HG02840 (cell line): Measurements from ENCODE around the gene PTPN1.
"Not testable (repeated sequence)": the region's sequence is repeated elsewhere in the genome, so short reads cannot be mapped to it uniquely, and the experiment has no call there.

ENCODE experiments used
- ATAC-seq: cut with Tn5 transposase; IDR thresholded peaks from one replicate; pipeline ENCODE4 v1.9.1; 2021; ENCODE audit warnings: mild to moderate bottlenecking, moderate library complexity, moderate number of reproducible peaks; ENCODE audit not compliant: unreplicated experiment, low FRiP score

Gene PTPN1

DNA sequence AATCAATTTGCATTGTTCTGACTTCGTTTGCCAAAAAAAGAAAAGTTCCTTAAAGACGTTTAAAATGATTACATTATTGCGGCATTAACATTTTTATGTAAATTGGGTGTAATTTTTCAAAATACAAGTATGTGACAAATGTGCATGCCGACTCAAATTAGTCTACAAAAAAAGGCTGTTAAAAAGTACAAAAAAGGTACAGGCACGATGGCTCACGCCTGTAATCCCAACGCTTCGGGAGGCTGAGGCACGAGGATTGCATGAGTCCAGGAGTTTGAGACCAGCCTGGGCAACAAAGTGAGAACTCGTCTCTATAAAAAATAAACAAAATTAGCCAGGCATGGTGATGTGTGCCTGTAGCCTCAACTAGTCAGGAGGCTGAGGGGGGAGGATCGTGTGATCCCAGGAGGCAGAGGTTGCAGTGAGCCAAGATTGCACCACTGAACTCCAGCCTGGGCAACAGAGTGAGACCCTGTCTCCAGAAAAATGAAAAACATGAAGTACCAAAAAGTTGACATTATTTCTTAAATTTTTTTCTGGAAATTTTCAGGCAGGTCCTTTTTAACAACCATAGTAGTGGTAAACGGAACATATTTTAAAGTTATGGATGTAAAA, 90.2 kb downstream of the PTPN1 start:
- ATAC-seq = no peak

DNA sequence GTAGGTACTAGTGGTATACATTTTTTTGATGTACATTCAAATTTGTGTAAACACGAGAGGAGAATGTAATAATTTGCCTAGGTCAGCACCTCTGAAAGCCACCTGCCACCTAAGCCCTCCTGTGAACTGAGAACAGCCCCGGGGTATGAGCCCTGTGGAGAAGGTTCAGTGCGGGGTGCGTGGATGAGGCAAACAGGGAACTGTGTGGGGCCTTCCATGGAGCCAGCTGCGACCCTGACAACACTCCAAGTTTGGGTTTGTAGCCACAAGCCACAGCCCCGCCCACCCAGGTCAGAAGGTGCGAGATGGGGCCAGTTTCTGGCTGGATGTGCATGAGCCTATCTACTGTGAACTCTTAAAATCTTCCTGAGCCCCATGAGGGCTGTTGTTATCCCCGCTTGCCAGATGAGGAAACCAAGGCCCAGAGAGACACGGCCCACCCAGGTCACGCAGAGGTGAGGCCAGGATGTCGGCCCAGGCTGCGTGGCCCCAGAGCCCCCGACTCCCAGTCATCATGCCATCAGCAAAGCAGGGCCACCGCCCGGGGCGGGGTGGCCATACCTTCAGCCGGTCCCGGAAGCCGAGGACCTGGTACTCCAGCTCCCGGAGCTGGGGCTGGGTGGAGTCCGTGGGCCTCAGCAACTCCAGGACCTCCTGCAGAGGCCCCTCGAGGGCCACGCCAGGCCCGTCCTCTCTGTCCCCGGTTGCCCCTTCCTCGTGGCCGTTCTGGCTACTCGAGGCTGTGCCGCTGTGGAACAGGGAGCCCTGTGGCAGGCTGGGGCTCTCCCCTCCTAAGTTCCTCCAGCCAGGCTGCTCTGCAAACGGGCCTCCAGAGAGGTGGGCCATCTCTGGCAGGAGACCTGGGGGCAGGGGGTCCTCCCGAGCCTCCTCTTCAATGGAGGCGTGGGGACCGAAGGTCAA, 91.6 kb downstream of the PTPN1 start:
- ATAC-seq = no peak

DNA sequence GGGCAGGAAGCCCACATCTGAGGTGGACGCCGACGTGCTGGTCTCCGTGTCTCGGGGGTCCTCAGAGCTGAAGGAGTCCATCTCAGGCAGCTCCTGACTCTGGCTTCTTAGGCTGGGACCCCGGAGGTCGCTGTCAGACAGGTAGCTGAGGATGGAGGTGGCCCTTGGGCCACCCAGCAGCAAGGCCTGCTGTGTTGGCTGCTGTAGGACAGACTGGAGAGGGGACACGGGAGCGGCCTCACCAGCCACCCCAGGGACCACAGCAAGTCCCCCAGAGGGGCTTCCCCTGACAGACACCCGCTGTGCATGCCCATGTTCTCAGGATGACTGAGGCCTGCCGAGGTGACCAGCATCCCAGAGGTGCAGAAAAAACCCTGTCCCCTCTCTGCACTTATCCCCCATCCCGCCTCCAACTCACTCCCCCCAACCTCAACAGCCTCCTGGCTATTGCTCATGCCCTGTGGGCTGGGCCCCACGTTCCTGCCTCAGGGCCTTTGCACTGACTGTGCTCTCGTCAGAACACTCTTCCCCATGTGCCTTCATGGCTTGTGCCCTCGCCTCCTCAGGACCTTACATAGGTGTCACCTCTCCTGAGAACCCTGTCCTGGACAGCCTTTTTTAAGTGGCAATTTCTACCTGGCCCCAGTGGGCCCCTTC, 92.4 kb downstream of the PTPN1 start:
- no peak for ATAC-seq

DNA sequence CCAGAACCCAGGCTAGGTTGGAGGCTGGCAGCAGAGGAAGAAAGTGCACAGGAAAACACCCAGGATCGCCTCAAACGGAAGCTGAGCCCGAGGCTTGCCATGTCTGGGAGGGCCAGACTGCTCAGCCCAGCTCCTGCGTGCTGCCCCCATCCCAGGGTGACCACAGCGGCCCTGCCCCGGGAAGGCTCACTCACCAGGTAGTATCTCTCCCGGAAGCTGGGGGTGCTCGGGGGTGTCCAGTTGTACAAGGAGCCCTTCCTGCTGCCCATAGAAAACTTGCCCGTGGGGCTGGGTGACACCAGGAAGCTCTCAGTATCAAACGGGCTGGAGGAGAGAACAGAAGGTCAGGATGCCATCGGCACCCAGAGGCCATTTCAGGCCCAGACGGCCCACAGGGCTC, 94.3 kb downstream of the PTPN1 start:
- no peak for ATAC-seq

DNA sequence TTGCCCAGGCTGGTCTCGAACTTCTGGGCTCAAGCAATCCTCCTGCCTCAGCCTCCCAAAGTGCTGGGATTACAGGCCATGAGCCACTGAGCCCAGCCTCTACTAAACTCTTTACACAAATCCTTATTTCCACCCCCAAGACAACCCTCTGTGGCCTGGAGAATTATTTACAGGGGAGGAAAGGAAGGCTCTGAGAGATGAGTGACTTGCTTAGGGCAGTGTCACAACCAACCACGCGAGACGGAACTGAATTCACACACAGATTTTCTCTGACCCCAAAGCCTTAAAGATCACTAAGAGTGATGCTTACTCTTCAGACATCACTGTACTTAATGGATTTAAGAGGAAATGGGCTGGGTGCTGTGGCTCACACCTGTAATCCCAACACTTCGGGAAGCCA, 95.0 kb downstream of the PTPN1 start:
- no peak for ATAC-seq

DNA sequence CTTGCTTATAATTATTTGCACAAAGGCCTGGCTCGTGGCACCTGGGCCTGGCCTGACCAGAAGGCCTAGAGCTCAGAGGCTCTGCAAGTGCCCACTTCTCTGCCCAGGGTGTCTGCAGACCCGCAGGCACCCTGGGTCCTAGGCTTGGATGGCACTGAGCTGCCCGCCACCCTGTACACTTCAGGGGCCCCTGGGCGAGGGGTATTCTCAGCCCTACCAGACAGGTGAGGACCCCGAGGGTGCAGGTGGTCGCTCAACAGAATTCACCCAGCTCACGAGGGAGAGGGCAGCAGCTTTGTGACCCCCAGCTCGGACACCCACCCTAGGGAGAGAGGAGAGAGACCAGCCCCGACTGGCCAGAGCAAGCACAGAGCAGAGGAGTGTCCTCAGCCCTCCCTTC, 97.3 kb downstream of the PTPN1 start:
- ATAC-seq = no peak

DNA sequence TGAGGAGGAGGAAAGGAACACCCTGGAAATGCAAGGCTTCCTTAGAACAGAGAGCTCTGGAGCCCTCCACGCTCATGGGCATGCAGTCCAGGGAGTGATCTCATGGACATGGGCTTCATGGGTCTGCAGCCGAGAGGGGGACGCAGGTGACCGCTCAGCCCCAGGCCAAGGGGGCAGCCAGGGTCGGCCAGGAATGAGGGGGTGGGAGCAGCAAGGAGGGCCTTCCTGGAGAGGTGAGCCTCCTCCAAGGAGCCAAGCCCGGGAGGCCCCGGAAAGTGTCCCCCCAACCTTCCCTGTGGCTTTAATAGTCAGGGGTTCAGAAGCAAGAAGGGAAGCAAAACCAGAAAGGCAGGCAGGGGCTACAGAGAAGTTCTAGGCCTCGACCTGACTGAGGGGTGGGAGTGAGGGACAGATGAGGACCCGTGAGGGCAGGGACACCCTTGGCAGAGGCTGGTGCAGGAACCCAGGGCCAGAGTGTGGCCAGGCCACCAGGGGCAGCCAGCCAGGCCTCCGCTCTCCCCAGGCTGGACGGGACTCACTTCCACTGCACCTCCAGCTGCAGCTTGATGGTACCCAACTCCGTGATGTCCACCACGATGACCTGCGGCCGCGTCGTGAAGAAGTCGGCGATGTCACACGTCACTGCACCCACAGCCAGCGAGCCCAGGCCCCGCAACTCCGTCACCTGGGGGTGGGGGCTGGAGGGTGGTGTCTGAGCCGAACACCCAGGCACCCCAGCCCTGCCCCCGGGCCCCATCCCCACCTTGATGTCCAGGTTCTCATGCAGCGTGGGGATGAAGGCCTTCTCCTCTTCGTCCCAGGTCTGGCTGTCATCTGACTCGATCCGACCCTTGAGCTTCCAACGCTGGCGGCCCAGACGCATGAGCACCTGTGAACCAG, 97.9 kb downstream of the PTPN1 start:
- ATAC-seq = no peak

DNA sequence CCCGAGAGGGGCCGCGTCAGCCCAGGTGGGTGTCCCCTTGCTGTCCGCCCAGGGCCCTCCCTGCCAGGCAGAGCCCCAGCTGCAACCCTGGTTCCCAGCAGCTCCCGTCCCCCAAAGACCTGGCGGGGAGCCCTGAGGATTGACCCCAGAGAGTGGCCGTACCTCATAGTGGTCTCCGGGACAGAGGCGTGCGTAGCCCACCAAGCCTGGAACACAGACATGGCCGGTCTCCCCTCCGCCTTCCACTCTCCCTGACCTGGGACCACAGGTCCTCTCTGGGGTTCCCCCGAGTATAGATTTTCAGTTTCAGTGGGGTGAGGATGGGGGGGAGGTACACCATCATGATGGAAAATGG, 98.5 kb downstream of the PTPN1 start:
- ATAC-seq = no peak

DNA sequence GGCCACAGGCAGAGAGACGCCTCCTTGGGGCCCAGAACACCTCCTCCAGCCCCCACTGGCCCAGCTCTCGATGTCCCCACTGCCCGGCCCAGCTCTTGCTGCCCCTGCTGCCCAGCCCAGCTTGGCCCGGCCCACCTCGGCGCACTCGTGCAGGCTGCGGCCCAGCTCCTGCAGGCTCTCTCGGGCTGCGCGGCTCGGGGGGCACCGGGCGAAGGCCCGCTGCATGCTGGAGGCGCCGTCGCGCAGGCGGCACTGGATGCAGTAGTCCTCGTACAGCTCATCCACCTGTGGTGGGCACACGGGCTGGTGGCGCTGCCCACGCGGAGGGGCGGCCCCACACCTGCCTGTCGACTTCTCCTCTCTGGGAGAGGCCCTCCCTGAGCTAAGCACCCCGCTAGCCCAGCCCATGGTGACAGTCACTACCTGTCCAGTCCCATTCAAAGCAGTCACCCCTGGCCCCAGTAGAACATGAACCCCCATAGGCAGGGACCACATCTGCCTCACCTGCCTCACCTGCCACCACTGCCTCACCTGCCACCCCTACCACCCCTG, 99.3 kb downstream of the PTPN1 start:
- ATAC-seq = no peak

DNA sequence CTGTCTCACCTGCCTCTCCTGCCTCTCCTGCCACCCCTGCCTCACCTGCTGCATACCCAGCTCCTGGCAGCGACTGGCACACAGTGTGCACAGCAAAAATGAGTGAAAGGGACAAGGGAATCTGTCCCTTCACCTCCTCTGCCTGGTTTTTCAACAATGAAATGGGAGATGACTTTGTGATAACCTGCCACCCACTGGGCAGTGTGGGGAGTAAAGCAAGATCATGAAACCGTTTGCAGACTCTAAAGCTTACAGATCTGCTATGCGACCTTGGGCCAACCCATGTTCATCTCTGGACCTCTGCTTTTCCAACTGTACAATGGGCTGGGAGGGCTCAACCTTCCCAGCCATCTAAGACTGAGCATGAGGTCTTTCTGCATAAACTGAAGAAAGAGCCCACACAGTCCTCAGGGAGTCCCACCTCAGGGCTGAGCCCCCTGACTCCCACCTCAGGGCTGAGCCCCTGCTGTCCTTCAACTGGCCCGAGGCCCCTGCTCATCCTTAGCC, 100.1 kb downstream of the PTPN1 start:
- no peak for ATAC-seq

DNA sequence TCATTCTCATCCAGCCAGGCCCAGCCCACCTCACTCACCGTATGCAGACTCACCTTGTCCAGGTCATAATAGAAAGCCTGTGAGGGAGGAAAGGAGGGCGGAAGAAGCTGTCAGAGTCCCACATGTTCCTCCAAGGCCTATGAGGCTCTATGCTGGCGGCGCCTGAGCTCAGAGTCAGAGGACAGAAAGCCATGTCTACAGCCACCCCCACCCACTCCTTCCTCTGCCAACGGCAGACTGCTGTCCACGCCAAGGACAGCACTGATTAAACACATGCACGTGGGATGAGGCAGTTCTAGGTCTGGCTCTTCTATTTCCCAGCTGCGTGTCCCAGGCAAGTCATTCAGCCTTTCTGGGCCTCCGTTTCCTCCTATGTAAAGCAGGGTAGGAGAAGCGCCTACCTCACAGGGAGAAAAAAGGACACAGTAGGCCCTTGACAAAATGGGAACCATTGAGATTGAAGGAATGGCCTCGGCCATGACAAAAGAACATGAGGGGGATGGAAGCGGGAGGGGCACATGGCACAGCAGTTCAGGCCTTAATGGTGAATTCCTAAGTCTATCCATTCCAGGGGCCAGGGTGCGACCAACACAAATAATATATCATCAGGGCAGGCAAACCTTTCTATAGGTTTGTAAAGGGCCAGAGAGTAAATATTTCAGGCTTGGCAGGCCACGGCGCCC, 101.1 kb downstream of the PTPN1 start:
- ATAC-seq = no peak

DNA sequence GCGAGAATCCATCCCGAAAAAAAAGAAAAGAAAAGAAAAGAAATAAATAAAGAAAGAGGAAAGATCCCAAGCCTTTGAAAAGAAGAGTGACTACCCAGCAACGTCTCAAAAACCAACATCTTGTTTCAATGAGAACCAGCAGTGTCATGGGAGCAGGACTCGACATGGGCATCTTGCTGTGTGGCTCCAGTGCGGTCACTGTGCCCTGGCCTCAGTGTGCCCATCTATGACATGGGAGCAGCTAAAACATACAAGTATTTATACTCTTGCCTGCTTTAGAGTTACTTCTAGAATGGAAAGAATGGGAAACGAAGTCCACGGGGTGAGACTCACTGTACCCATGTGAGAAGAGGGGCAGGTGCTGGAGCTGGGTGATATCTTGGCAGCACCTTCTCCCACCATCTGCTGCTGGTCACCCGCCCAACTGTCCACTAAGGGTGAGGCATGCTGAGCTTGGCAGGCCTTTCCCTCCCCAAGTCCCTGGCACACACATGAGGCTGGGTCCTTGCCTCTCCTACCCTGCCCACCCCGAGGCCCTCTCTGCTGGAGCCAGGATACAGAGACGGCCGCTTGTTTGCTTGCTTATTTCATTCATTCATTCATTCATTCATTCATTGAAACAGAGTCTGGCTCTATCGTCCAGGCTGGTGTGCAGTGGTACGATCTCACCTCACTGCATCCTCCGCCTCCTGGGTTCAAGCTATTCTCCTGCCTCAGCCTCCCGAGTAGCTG, 103.4 kb downstream of the PTPN1 start:
- no peak for ATAC-seq

DNA sequence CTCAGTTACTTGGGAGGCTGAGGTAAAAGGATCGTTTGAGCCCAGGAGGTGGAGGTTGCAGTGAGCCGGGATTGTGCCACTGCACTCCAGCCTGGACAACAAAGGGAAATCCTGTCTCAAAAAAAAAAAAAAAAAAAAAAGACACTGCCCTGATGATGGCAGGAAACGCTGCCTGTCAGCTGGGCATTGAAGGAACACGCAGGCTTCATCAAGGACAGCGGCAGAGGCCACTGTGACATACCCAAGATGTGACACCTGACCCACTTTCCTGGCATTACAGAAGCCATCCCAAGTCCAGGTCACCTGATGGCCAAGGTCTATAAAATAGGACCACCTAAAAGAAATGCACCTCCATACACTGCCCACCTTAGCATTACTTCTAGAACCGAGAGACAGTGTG, 105.2 kb downstream of the PTPN1 start:
- ATAC-seq = no peak

DNA sequence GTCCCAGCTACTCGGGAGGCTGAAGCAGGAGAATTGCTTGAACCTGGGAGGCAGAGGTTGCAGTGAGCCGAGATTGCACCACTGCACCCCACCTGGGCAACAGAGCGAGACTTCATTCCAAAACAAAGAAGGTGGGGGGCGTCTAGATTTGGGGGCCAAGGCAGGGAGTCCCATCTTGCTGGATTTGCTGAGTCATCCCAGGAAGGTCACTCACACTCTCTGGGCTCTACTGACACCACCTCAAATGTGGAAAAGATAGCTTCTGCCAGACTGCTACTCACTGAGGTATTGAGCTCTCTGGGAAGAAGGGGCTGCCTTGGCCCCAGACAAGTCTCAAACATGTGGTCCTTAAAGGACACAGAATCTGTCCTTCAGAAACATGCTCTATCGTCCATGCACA, 106.8 kb downstream of the PTPN1 start:
- no peak for ATAC-seq

DNA sequence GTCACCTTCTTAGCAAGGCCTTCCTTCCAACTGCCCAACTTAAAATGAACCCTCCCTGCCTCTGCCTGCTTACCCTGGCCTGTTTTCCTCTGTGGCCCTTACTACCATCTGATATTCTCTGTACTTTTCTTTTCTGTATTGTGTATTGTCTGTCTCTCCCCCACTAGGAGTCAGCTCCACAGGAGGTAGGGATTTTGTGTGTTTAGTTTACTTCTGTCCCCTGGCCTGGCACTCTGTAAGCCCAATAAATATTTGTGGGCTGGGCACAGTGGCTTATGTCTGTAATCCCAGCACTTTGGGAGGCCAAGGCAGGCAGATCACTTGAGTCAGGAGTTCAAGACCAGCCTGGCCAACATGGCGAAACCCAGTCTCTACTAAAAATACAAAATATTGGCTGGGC, 108.4 kb downstream of the PTPN1 start:
- ATAC-seq = no peak

DNA sequence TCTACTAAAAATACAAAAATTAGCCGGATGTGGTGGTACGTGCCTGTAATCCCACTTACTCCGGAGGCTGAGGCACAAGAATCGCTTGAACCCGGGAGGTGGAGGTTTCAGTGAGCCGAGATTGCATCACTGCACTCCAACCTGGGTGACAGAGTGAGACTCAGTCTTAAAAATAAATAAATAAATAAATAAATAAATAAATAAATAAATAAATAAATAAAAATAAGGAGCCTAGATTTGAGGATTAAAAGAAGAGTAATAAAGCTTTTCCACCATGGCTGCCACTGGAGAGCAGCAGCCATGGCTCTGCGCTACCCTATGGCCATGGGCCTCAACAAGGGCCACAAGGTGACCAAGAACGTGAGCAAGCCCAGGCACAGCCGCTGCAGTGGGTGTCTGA, 110.3 kb downstream of the PTPN1 start:
- not testable (repeated sequence) for ATAC-seq

DNA sequence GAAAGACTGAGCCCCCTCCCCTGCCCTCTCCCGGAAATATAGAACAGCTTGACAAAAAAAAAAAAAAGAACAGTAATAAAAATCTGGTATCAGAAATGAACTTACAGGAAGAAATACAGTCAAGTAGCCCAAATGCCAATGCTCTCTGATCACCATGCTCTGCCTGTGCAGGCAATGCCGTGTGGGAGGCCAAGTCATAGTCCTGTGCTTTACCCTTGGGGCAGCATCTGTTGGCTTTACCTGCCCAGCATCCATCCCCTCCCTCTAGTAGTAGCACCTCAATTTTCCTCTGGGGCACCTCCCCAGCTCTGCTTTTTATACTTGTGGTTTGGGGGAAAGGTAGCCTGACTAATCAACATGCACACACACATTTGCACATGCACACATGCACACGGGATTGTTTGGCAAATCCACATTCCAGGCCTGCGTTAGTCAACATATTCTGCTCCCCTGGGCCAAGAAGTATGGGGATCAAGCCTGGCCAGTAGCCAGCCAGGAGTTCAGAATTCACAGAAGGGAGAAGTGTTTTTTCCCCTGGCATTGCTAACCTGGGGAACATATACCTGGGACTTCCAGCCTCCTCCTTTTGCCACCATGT, 111.0 kb downstream of the PTPN1 start:
- ATAC-seq = no peak

DNA sequence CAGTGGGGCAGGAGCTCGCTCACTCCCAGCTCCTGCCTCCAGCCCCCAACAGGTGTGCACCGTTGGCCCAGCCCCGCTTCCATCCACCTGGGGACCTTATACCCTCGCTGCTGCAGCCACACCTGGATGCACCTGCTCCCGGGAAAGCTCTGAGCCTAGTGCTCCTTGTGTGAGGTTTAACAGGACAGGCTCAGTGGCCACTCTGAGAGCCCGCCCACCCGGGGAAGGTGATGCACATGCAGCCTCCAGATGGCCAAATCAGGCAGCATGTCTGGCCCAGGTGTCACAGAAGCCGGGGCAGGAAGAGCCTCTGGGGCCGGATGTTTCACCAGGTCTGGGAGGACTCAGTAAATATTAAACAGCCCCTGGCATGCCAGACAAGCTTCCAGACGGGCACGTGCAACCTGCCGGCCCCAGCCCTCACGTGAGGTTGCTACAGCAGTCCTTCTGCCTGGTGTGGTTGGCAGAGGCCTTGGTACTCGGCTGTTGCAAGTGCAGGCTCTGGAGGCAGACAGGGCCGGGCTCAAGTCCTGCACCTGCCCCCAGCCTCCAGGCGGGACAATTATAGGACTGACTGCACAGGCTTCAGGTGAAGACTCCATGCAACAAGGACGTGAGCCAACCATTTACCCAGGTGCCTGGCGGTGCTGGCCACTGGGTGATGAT, 114.3 kb downstream of the PTPN1 start:
- no peak for ATAC-seq
